Measurements from ENCODE around the gene HS6ST1. TPM values are rescaled to one million over a fixed set of nuclear protein-coding genes. Genes with fewer than 3 reads are reported as not detected.
"Not testable (repeated sequence)": the region's sequence is repeated elsewhere in the genome, so short reads cannot be mapped to it uniquely, and the experiment has no call there.

HS6ST1 gene
- total and polyA plus RNA-seq, 3 donors from 2014 or later: 58.7 to 203 (median 143) TPM

- no peaks in the 10 kb centered on the region for H3K9me3 ChIP-seq
- 89% methylated on average over 6 of the region's 6 CpGs for WGBS, 2 donors
- no peak for DNase-seq
- H3K4me1 ChIP-seq: no peaks in the 10 kb centered on the region
- no peak overlapping the region for H3K27ac ChIP-seq
- no peaks in the 10 kb centered on the region for H3K36me3 ChIP-seq (ENCODE audit: low read depth, missing control alignments)
- intact Hi-C loops (cut with DNase I; ENCODE audit: low total_unique reads): no loop called here
- no peak overlapping the region for H3K4me3 ChIP-seq
- no peak for TF ChIP-seq CTCF (IDR thresholded peaks at IDR 0.05)
- no peak for TF ChIP-seq POLR2A (IDR thresholded peaks at IDR 0.05)
- H3K27me3 ChIP-seq: no peaks in the 10 kb centered on the region
These were observed 66.2 kb downstream of the HS6ST1 start for GRCh38 chr2:128252501-128252900.

GRCh38 chr2:128252086-128252485 is 66.6 kb downstream of the HS6ST1 start:
- H3K27me3 ChIP-seq; H3K36me3 ChIP-seq (ENCODE audit: low read depth, missing control alignments); H3K4me3 ChIP-seq; H3K9me3 ChIP-seq; H3K27ac ChIP-seq; H3K4me1 ChIP-seq; intact Hi-C loops (cut with DNase I; ENCODE audit: low total_unique reads); DNase-seq: not testable (repeated sequence)
- 90 to 98% methylated on average over 6 of the region's 6 CpGs for WGBS, 2 donors

GRCh38 chr2:128250229-128251025 is 68.2 kb downstream of the HS6ST1 start:
- TF ChIP-seq POLR2A (IDR thresholded peaks at IDR 0.05): no peak
- TF ChIP-seq CTCF (IDR thresholded peaks at IDR 0.05): no peak
- Histone ChIP-seq H3K4me3 (no peak overlapping the region), H3K4me1 (no peaks in the 10 kb centered on the region), H3K9me3 (no peaks in the 10 kb centered on the region), H3K27ac (no peak overlapping the region), H3K36me3 (ENCODE audit: low read depth, missing control alignments) (no peaks in the 10 kb centered on the region), H3K27me3 (no peaks in the 10 kb centered on the region)
- no peak for DNase-seq
- 79 to 82% methylated on average over 8 of the region's 8 CpGs for WGBS, 2 donors
- intact Hi-C loops (cut with DNase I; ENCODE audit: low total_unique reads): no loop called here

GRCh38 chr2:128249555-128249954 is 69.1 kb downstream of the HS6ST1 start:
- Histone ChIP-seq H3K36me3 (ENCODE audit: low read depth, missing control alignments) (no peaks in the 10 kb centered on the region), H3K4me1 (no peaks in the 10 kb centered on the region), H3K27me3 (no peaks in the 10 kb centered on the region), H3K4me3 (no peak overlapping the region), H3K27ac (no peak overlapping the region), H3K9me3 (no peaks in the 10 kb centered on the region)
- no peak for DNase-seq
- intact Hi-C loops (cut with DNase I; ENCODE audit: low total_unique reads): no loop called here
- WGBS, 2 donors: 65 to 87% methylated on average over 2 of the region's 2 CpGs
- no peak for TF ChIP-seq POLR2A (IDR thresholded peaks at IDR 0.05)

- DNase-seq: no peak
- Histone ChIP-seq H3K4me1 (no peaks in the 10 kb centered on the region), H3K9me3 (no peaks in the 10 kb centered on the region), H3K27me3 (no peaks in the 10 kb centered on the region), H3K36me3 (ENCODE audit: low read depth, missing control alignments) (no peaks in the 10 kb centered on the region), H3K4me3 (no peak overlapping the region), H3K27ac (no peak overlapping the region)
- no peak for TF ChIP-seq CTCF (IDR thresholded peaks at IDR 0.05)
- no peak for TF ChIP-seq POLR2A (IDR thresholded peaks at IDR 0.05)
- intact Hi-C loops (cut with DNase I; ENCODE audit: low total_unique reads): no loop called here
These were observed 72.9 kb downstream of the HS6ST1 start for GRCh38 chr2:128245813-128246212.

- no peak for DNase-seq
- Histone ChIP-seq H3K4me1 (no peaks in the 10 kb centered on the region), H3K4me3 (no peak overlapping the region), H3K27ac (no peak overlapping the region), H3K9me3 (no peaks in the 10 kb centered on the region), H3K36me3 (ENCODE audit: low read depth, missing control alignments) (no peaks in the 10 kb centered on the region), H3K27me3 (no peaks in the 10 kb centered on the region)
- WGBS, 2 donors: 88 to 98% methylated on average over 3 of the region's 3 CpGs
- TF ChIP-seq POLR2A (IDR thresholded peaks at IDR 0.05) (no peak), CTCF (IDR thresholded peaks at IDR 0.05) (no peak)
- intact Hi-C loops (cut with DNase I; ENCODE audit: low total_unique reads): no loop called here
These were observed 76.8 kb downstream of the HS6ST1 start for GRCh38 chr2:128241896-128242295.

All from testis (tissue), 3 donors.